HG03457 (cell line): Measurements from ENCODE around the gene TIAL1.
"Not testable (repeated sequence)": the region's sequence is repeated elsewhere in the genome, so short reads cannot be mapped to it uniquely, and the experiment has no call there.

Experiments used
- ATAC-seq: cut with Tn5 transposase; IDR thresholded peaks from one replicate; pipeline ENCODE4 v1.9.1; 2021; ENCODE audit warnings: moderate number of reproducible peaks; ENCODE audit not compliant: unreplicated experiment

TIAL1 gene

GRCh38 chr10:119614686-119615085 lies 17.9 kb upstream of the TIAL1 start:
- ATAC-seq, result no peak

- ATAC-seq, result no peak
Observed at GRCh38 chr10:119613741-119614140, 17.0 kb upstream of the TIAL1 start.

- ATAC-seq, result no peak
Observed at GRCh38 chr10:119611433-119611832, 14.7 kb upstream of the TIAL1 start.

GRCh38 chr10:119609516-119609915 lies 12.8 kb upstream of the TIAL1 start:
- ATAC-seq, result no peak

- no peak for ATAC-seq
Observed at GRCh38 chr10:119608316-119609155, 11.8 kb upstream of the TIAL1 start.

- ATAC-seq, result no peak
Observed at GRCh38 chr10:119604468-119604867, 7.7 kb upstream of the TIAL1 start.

GRCh38 chr10:119602241-119603095 lies 5.7 kb upstream of the TIAL1 start:
- ATAC-seq, result no peak

GRCh38 chr10:119598397-119598796 lies 1.6 kb upstream of the TIAL1 start:
- ATAC-seq, result no peak

GRCh38 chr10:119597405-119598186 lies 832 bp upstream of the TIAL1 start:
- ATAC-seq, result no peak

- no peak for ATAC-seq
Observed at GRCh38 chr10:119595676-119596515, 868 bp downstream of the TIAL1 start.

GRCh38 chr10:119595134-119595675 lies 1.6 kb downstream of the TIAL1 start:
- ATAC-seq, result no peak

- no peak for ATAC-seq
Observed at GRCh38 chr10:119588071-119588470, 8.7 kb downstream of the TIAL1 start.

GRCh38 chr10:119578355-119578754 lies 18.4 kb downstream of the TIAL1 start:
- ATAC-seq, result no peak

GRCh38 chr10:119575991-119576390 lies 20.8 kb downstream of the TIAL1 start:
- ATAC-seq, result no peak

- ATAC-seq, result no peak
Observed at GRCh38 chr10:119575506-119575905, 21.3 kb downstream of the TIAL1 start.

- no peak for ATAC-seq
Observed at GRCh38 chr10:119567978-119568377, 28.8 kb downstream of the TIAL1 start.

- no peak for ATAC-seq
Observed at GRCh38 chr10:119562097-119562496, 34.7 kb downstream of the TIAL1 start.

GRCh38 chr10:119559511-119559910 lies 37.3 kb downstream of the TIAL1 start:
- ATAC-seq, result not testable (repeated sequence)

- not testable (repeated sequence) for ATAC-seq
Observed at GRCh38 chr10:119556081-119556480, 40.7 kb downstream of the TIAL1 start.

GRCh38 chr10:119555178-119555784 lies 41.5 kb downstream of the TIAL1 start:
- ATAC-seq, result no peak
